ENCODE results near the gene SPG7. TPM values are rescaled to one million over a fixed set of nuclear protein-coding genes. Genes with fewer than 3 reads are reported as not detected.

Gene SPG7
- total RNA-seq, 2 donors from 2014 or later: 88.6 to 188 TPM

Other genes starting within 250 kb of the SPG7 start
- 100 to 1,000 TPM; 197 to 320 TPM for gene ANKRD11, start 17.8 kb upstream of the SPG7 start, total RNA-seq
- gene RPL13, start 52.3 kb downstream of the SPG7 start, total RNA-seq: 1,000 to 10,000 TPM; 1,294 to 1,944 TPM
- 1 to 10 TPM in 1 of 2 donors, under 1 TPM in 1; 0.81 to 4.2 TPM for gene CPNE7, start 67.4 kb downstream of the SPG7 start, total RNA-seq
- not detected for gene DPEP1, start 105.2 kb downstream of the SPG7 start, total RNA-seq
- gene CHMP1A, start 149.3 kb downstream of the SPG7 start, total RNA-seq: 100 to 1,000 TPM in 1 of 2 donors, 10 to 100 TPM in 1; 92.8 to 146 TPM
- gene SPATA33, start 149.4 kb downstream of the SPG7 start, total RNA-seq: 10 to 100 TPM in 1 of 2 donors, 1 to 10 TPM in 1; 9.3 to 19.1 TPM
- 100 to 1,000 TPM in 1 of 2 donors, 10 to 100 TPM in 1; 60.8 to 115 TPM for gene CDK10, start 178.3 kb downstream of the SPG7 start, total RNA-seq
- gene SPATA2L, start 193.3 kb downstream of the SPG7 start, total RNA-seq: 1 to 10 TPM; 6.8 to 8.4 TPM
- 10 to 100 TPM in 1 of 2 donors, 1 to 10 TPM in 1; 9.0 to 11.0 TPM for gene VPS9D1, start 212.5 kb downstream of the SPG7 start, total RNA-seq
- gene ZNF276, start 213.1 kb downstream of the SPG7 start, total RNA-seq: 10 to 100 TPM; 36.0 to 72.1 TPM